Ishikawa (cell line): ENCODE results near the gene SMPX.

ENCODE experiments used
- CEBPB ChIP-seq: IDR thresholded peaks from 2 replicates; pipeline ENCODE4 v1.6.1; 2012
- CREB1 ChIP-seq: IDR thresholded peaks from 2 replicates; pipeline ENCODE4 v1.6.1; 2012; ENCODE audit warnings: low read depth
- EP300 ChIP-seq: IDR thresholded peaks from 2 replicates; pipeline ENCODE4 v1.6.1; 2012; ENCODE audit warnings: borderline replicate concordance
- FOXM1 ChIP-seq: IDR thresholded peaks from 2 replicates; pipeline ENCODE4 v1.6.1; 2012; ENCODE audit warnings: low read depth, borderline replicate concordance
- NFIC ChIP-seq: IDR thresholded peaks from 2 replicates; pipeline ENCODE4 v1.6.1; 2012
- RAD21 ChIP-seq: IDR thresholded peaks from 2 replicates; pipeline ENCODE4 v1.6.1; 2012; ENCODE audit warnings: low read depth
- TAF1 ChIP-seq: IDR thresholded peaks from 2 replicates; pipeline ENCODE4 v1.6.1; 2012; ENCODE audit warnings: low read depth, mild to moderate bottlenecking
- TCF12 ChIP-seq: IDR thresholded peaks from 2 replicates; pipeline ENCODE4 v1.6.1; 2012; ENCODE audit warnings: low read depth
- TEAD4 ChIP-seq: IDR thresholded peaks from 2 replicates; pipeline ENCODE4 v1.6.1; 2012
- YY1 ChIP-seq: IDR thresholded peaks from 2 replicates; pipeline ENCODE4 v1.6.1; 2012; ENCODE audit warnings: low read depth
- ZBTB7A ChIP-seq: IDR thresholded peaks from 2 replicates; pipeline ENCODE4 v1.6.1; 2012; ENCODE audit warnings: low read depth
- TF ChIP-seq, protein P1 (sequence below): IDR thresholded peaks from 2 replicates; pipeline ENCODE4 v1.6.1; 2012; ENCODE audit warnings: low read depth, mild to moderate bottlenecking
- TF ChIP-seq, protein P2 (sequence below): IDR thresholded peaks from 2 replicates; pipeline ENCODE4 v1.6.1; 2012
- TF ChIP-seq, protein P3 (sequence below): IDR thresholded peaks from 2 replicates; pipeline ENCODE4 v1.6.1; 2012

DNA sequence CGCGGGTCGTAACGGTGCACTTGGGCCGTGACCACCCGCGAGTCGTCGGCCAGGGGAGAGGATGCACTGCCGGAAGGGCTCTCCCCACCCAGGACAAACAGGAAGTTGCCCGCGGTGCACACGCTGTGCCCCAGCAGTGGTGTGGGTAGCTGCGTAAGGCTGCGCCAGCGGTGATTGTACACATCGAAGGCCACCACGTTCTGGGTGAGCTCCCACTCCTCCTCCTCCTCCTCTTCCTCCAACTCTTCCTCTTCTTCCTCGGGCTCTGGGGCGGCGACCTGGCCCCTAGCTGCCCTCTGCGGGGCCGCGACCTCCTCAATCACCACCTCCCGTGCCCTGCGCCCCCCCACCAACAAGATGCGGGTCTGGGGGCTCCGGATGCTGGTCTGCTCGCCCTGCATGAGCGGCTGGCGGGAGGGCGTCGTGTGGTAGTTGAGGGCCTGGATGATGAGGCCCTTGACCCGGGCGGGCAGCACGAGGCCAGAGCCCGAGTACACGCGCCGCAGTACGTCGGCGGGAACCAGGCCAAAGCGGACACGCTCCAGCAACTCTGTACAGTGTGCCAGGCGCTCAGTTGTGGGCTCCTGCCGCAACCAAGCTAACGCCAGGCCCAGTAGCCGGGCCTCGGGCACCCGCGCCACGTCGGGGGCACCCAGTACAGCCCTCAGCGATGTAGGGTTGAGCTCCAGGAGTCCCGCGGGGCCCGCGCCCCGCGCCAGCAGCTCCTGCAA is 101.2 kb downstream of the SMPX start:
- no peak for TF ChIP-seq YY1
- no peak for TF ChIP-seq EP300
- TF ChIP-seq RAD21 = no peak
- TF ChIP-seq CEBPB = no peak
- TF ChIP-seq CREB1 = no peak
- TF ChIP-seq, protein P1, sequence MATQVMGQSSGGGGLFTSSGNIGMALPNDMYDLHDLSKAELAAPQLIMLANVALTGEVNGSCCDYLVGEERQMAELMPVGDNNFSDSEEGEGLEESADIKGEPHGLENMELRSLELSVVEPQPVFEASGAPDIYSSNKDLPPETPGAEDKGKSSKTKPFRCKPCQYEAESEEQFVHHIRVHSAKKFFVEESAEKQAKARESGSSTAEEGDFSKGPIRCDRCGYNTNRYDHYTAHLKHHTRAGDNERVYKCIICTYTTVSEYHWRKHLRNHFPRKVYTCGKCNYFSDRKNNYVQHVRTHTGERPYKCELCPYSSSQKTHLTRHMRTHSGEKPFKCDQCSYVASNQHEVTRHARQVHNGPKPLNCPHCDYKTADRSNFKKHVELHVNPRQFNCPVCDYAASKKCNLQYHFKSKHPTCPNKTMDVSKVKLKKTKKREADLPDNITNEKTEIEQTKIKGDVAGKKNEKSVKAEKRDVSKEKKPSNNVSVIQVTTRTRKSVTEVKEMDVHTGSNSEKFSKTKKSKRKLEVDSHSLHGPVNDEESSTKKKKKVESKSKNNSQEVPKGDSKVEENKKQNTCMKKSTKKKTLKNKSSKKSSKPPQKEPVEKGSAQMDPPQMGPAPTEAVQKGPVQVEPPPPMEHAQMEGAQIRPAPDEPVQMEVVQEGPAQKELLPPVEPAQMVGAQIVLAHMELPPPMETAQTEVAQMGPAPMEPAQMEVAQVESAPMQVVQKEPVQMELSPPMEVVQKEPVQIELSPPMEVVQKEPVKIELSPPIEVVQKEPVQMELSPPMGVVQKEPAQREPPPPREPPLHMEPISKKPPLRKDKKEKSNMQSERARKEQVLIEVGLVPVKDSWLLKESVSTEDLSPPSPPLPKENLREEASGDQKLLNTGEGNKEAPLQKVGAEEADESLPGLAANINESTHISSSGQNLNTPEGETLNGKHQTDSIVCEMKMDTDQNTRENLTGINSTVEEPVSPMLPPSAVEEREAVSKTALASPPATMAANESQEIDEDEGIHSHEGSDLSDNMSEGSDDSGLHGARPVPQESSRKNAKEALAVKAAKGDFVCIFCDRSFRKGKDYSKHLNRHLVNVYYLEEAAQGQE = no peak
- TF ChIP-seq, protein P2, sequence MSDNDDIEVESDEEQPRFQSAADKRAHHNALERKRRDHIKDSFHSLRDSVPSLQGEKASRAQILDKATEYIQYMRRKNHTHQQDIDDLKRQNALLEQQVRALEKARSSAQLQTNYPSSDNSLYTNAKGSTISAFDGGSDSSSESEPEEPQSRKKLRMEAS = no peak
- no peak for TF ChIP-seq TCF12
- no peak for TF ChIP-seq TAF1
- TF ChIP-seq TEAD4 = no peak
- no peak for TF ChIP-seq ZBTB7A
- no peak for TF ChIP-seq NFIC
- no peak for TF ChIP-seq FOXM1
- TF ChIP-seq, protein P3, sequence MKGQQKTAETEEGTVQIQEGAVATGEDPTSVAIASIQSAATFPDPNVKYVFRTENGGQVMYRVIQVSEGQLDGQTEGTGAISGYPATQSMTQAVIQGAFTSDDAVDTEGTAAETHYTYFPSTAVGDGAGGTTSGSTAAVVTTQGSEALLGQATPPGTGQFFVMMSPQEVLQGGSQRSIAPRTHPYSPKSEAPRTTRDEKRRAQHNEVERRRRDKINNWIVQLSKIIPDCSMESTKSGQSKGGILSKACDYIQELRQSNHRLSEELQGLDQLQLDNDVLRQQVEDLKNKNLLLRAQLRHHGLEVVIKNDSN = no peak
